Lower leg skin (tissue), 3 donors: ENCODE results near the gene TRMU.

Experiments
- CTCF ChIP-seq, 3 donors: fragments of 450-650 bp; IDR thresholded peaks; one replicate each; pipeline ENCODE4 v1.5.1; 2016; ENCODE audit warnings: antibody characterized with exemption in 3 of 3, mild to moderate bottlenecking in 3 of 3, moderate library complexity in 2 of 3
- POLR2A ChIP-seq, 2 donors: fragments of 450-650 bp; IDR thresholded peaks; one replicate each; pipeline ENCODE4 v1.6.1; 2016 to 2017; ENCODE audit warnings: antibody characterized with exemption in 2 of 2, mild to moderate bottlenecking in 1 of 2, moderate library complexity in 1 of 2

GRCh38 chr22:46399251-46400024, 63.9 kb downstream of the TRMU start:
- TF ChIP-seq POLR2A (IDR thresholded peaks at IDR 0.05) (no peak), CTCF (IDR thresholded peaks at IDR 0.05) (no peak)
